Vagina (tissue), 2 donors: Measurements from ENCODE around the gene RGPD6.
"Not testable (repeated sequence)": the region's sequence is repeated elsewhere in the genome, so short reads cannot be mapped to it uniquely, and the experiment has no call there.

ENCODE experiments used
- CTCF ChIP-seq, 3 experiments: fragments of 450-650 bp in 2 of 3; fragments of 200-600 bp in 1 of 3; sonication (generic) in 1 of 3; IDR thresholded peaks; one replicate each; pipeline ENCODE4 v1.5.1; 2017 to 2019; ENCODE audit warnings: antibody characterized with exemption in 3 of 3, mild to moderate bottlenecking in 2 of 3, moderate library complexity in 2 of 3
- POLR2A ChIP-seq, 2 donors: fragments of 450-650 bp; IDR thresholded peaks; one replicate each; pipeline ENCODE4 v1.6.1; 2017; ENCODE audit warnings: antibody characterized with exemption in 2 of 2, mild to moderate bottlenecking in 2 of 2, moderate library complexity in 2 of 2

GRCh38 chr2:110603917-110604591 is 27.0 kb upstream of the RGPD6 start:
- TF ChIP-seq CTCF, POLR2A (IDR thresholded peaks at IDR 0.05): not testable (repeated sequence)
